Upper lobe of left lung (tissue), 4 donors: ENCODE measurements around the gene MRPL24.

ENCODE experiments used
- EP300 ChIP-seq, 4 donors: sonication (generic); formaldehyde crosslinking; IDR thresholded peaks; one replicate each; pipeline ENCODE4 v1.5.1; 2017; ENCODE audit warnings: antibody characterized with exemption in 4 of 4, control low read depth in 2 of 4
- POLR2A ChIP-seq, 4 donors: fragments of 450-650 bp; IDR thresholded peaks; one replicate each; pipeline ENCODE4 v1.5.1; 2016 to 2017; ENCODE audit warnings: antibody characterized with exemption in 4 of 4, mild to moderate bottlenecking in 2 of 4
- TF ChIP-seq, protein P1 (sequence below), 6 experiments: fragments of 450-650 bp in 4 of 6; fragments of 200-600 bp in 2 of 6; sonication (generic) in 2 of 6; IDR thresholded peaks; one replicate each; pipeline ENCODE4 v1.5.1; 2016 to 2019; ENCODE audit warnings: antibody characterized with exemption in 6 of 6

DNA sequence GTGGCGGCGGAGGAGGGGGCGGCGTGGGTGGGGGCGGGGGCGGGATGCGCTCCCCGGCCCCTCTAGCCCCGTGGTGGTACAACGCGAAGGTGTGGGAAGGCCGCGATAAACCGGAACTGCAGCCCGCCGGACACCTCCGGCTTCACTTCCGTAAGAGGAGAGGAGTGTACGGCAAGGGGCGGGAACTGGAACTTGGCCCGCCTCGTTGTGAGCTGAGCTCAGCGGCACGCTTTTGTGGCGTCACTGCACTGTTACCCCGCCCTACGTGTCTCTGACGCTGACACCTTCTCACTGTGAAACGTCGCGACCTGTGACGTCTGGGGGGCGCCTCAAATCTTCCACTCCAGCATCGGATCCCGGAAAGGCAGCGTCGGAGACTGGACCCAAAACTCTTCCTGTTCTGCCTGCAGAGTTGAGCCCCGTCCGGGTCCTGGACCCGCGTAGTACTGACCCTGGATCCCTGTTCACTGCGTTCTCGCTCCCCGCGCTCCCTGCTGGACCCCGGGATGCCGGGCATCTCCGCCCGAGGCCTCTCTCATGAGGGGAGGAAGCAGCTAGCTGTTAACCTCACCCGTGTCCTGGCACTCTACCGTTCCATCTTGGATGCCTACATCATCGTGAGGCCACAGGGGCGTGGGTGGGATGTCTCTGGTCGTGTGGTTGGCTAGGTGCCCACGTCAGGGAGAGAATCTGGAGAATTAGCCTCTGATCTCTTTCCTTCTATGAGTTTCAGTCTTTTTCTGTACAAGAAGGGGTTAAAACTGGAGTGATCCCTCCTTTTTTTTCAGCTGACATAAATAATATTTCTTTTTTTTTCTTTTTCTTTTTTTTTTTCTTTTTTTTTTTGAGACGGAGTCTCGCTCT, 12.1 kb downstream of the MRPL24 start, which contains the start of gene ISG20L2:
- TF ChIP-seq POLR2A (IDR thresholded peaks at IDR 0.05) (peak in 2 of 4 donors; percentile 61 to 68), EP300 (IDR thresholded peaks at IDR 0.05) (peak in 1 of 4 donors; percentile 36)
- TF ChIP-seq, protein P1, sequence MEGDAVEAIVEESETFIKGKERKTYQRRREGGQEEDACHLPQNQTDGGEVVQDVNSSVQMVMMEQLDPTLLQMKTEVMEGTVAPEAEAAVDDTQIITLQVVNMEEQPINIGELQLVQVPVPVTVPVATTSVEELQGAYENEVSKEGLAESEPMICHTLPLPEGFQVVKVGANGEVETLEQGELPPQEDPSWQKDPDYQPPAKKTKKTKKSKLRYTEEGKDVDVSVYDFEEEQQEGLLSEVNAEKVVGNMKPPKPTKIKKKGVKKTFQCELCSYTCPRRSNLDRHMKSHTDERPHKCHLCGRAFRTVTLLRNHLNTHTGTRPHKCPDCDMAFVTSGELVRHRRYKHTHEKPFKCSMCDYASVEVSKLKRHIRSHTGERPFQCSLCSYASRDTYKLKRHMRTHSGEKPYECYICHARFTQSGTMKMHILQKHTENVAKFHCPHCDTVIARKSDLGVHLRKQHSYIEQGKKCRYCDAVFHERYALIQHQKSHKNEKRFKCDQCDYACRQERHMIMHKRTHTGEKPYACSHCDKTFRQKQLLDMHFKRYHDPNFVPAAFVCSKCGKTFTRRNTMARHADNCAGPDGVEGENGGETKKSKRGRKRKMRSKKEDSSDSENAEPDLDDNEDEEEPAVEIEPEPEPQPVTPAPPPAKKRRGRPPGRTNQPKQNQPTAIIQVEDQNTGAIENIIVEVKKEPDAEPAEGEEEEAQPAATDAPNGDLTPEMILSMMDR (IDR thresholded peaks at IDR 0.05): peak in 3 of 6 experiments; percentile 10 to 18 (median 11)
